Karpas-422 (cell line): Measurements from ENCODE around the gene REST. TPM values are rescaled to one million over a fixed set of nuclear protein-coding genes. Genes with fewer than 3 reads are reported as not detected.
"Not testable (repeated sequence)": the region's sequence is repeated elsewhere in the genome, so short reads cannot be mapped to it uniquely, and the experiment has no call there.

Experiments
- DNase-seq: peaks from one replicate; pipeline ENCODE4 v3.0.0-alpha.2; 2015
- H2AFZ ChIP-seq: fragments of 200-600 bp; sonication (generic); 2 replicates; pipeline ENCODE4 v1.6.1; 2014; ENCODE audit warnings: antibody characterized with exemption, low read length, mixed read lengths
- H3K27ac ChIP-seq: fragments of 200-600 bp; sonication (generic); 2 replicates; pipeline ENCODE4 v1.5.1; 2014; ENCODE audit warnings: mild to moderate bottlenecking, low read length, moderate library complexity
- H3K27me3 ChIP-seq: fragments of 200-600 bp; sonication (generic); 2 replicates; pipeline ENCODE4 v1.6.1; 2014; ENCODE audit warnings: low read length, mixed read lengths
- H3K36me3 ChIP-seq: fragments of 200-600 bp; sonication (generic); 2 replicates; pipeline ENCODE4 v1.6.1; 2014; ENCODE audit warnings: low read length, mixed read lengths; ENCODE audit not compliant: insufficient read depth
- H3K4me1 ChIP-seq: fragments of 200-600 bp; sonication (generic); 2 replicates; pipeline ENCODE4 v1.6.1; 2014; ENCODE audit warnings: mild to moderate bottlenecking, low read length, mixed read lengths
- H3K4me2 ChIP-seq: fragments of 200-600 bp; sonication (generic); 2 replicates; pipeline ENCODE4 v1.6.1; 2014; ENCODE audit warnings: low read length, low read depth, mild to moderate bottlenecking; ENCODE audit not compliant: poor library complexity, severe bottlenecking
- H3K4me3 ChIP-seq: fragments of 200-600 bp; sonication (generic); 2 replicates; pipeline ENCODE4 v1.5.1; 2014; ENCODE audit warnings: mild to moderate bottlenecking, antibody characterized with exemption, low read length, mixed read lengths
- H3K79me2 ChIP-seq: fragments of 200-600 bp; sonication (generic); 2 replicates; pipeline ENCODE4 v1.6.1; 2014; ENCODE audit warnings: mild to moderate bottlenecking, low read length, mixed read lengths
- H3K9ac ChIP-seq: fragments of 200-600 bp; sonication (generic); 2 replicates; pipeline ENCODE4 v1.6.0; 2014; ENCODE audit warnings: low read length
- H3K9me2 ChIP-seq: fragments of 200-600 bp; sonication (generic), shearing (Covaris generic); replicated peaks from 2 replicates; pipeline ENCODE4 v1.6.0; 2014; ENCODE audit warnings: mild to moderate bottlenecking, low read length, moderate library complexity; ENCODE audit not compliant: insufficient read depth
- H3K9me3 ChIP-seq: fragments of 300-700, 200-600 bp; sonication (generic); 2 replicates; pipeline ENCODE4 v1.6.1; 2014; ENCODE audit warnings: low read length, mixed read lengths
- H4K20me1 ChIP-seq: fragments of 200-600 bp; sonication (generic); 2 replicates; pipeline ENCODE4 v1.6.1; 2014; ENCODE audit warnings: mild to moderate bottlenecking, antibody characterized with exemption, low read length, low read depth; ENCODE audit not compliant: insufficient read depth
- total RNA-seq: library from RNA; depleted of rRNA; stranded (reverse); fragments of >200 nt; shearing (Covaris generic); gene quantifications from 2 replicates; pipeline ENCODE4 v1.2.3, GENCODE V29; 2014; ENCODE audit warnings: low replicate concordance

REST gene
- total RNA-seq, 1 experiment from 2014 or later = 52.0 TPM

DNA sequence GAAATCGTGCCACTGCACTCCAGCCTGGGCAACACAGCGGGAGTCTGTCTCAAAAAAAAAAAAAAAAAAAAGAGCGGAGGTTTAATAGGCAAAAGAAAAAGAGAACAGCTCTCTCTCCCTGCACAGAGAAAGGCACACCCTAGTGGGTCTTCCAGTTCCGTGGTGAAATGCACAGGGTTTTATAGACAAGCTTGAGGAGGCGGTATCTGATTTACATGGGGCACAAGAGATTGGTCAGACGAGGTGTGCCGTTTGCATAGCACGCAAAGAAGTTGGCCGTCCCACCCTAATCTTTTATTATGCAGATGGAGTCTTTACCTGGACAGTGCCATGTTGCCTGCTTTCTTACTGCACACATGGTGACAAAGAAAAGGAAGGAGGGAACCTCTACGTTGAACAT lies 33.5 kb upstream of the REST start:
- H3K9me2 ChIP-seq = no peaks in the 10 kb centered on the region
- H4K20me1 ChIP-seq = no peaks in the 10 kb centered on the region
- DNase-seq = no peak
- peaks cover 3% of the 10 kb centered on the region; the same call in 1 of the 2 replicates for H3K4me1 ChIP-seq
- 0 out of 2 replicates have a peak, but pooled peaks cover 3% of the 10 kb centered on the region for H3K27me3 ChIP-seq
- H3K9ac ChIP-seq = no peak overlapping the region
- no peaks in the 10 kb centered on the region for H3K36me3 ChIP-seq
- H3K27ac ChIP-seq = no peak overlapping the region
- H3K9me3 ChIP-seq = no peaks in the 10 kb centered on the region
- H3K4me3 ChIP-seq = no peak overlapping the region
- no peak overlapping the region for H3K4me2 ChIP-seq
- no peaks in the 10 kb centered on the region for H3K79me2 ChIP-seq
- no peak overlapping the region for H2AFZ ChIP-seq

GRCh38 chr4:56874923-56875322 lies 32.8 kb upstream of the REST start:
- Histone ChIP-seq H2AFZ (no peak overlapping the region), H3K9ac (no peak overlapping the region), H3K36me3 (no peaks in the 10 kb centered on the region), H3K9me2 (no peaks in the 10 kb centered on the region), H3K4me2 (no peak overlapping the region), H3K79me2 (no peaks in the 10 kb centered on the region), H4K20me1 (no peaks in the 10 kb centered on the region), H3K9me3 (no peaks in the 10 kb centered on the region), H3K27ac (no peak overlapping the region), H3K27me3 (0 out of 2 replicates have a peak, but pooled peaks cover 3% of the 10 kb centered on the region), H3K4me1 (peaks cover 3% of the 10 kb centered on the region; the same call in 1 of the 2 replicates), H3K4me3 (no peak overlapping the region)
- no peak for DNase-seq

DNA sequence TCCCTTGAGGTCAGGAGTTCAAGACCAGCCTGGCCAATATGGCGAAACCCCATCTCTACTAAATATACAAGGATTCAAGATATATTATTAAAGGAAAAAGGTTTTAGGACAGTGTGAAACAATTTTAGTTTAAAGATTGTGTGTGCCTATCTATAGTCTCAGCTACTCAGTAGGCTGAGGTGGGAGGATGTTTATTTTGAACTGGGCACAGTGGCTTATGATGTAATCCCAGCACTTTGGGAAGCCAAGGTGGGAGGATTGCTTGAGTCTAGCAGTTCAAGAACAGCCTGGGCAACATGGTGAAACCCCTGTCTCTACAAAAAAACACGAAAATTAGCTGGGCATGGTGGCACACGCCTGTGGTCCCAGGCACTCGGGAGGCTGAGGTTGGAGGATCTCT lies 31.4 kb upstream of the REST start:
- H3K27me3 ChIP-seq = 0 out of 2 replicates have a peak, but pooled peaks cover under 1% of the 10 kb centered on the region
- no peaks in the 10 kb centered on the region for H3K9me3 ChIP-seq
- H3K4me2 ChIP-seq = no peak overlapping the region
- H3K4me1 ChIP-seq = no peaks in the 10 kb centered on the region
- no peak overlapping the region for H3K9ac ChIP-seq
- no peak overlapping the region for H2AFZ ChIP-seq
- no peaks in the 10 kb centered on the region for H3K9me2 ChIP-seq
- no peak for DNase-seq
- H3K36me3 ChIP-seq = no peaks in the 10 kb centered on the region
- H3K4me3 ChIP-seq = no peak overlapping the region
- H4K20me1 ChIP-seq = no peaks in the 10 kb centered on the region
- no peak overlapping the region for H3K27ac ChIP-seq
- H3K79me2 ChIP-seq = no peaks in the 10 kb centered on the region

GRCh38 chr4:56879996-56880395 lies 27.7 kb upstream of the REST start:
- Histone ChIP-seq H2AFZ (no peak overlapping the region), H3K27ac (no peak overlapping the region), H4K20me1 (no peaks in the 10 kb centered on the region), H3K36me3 (no peaks in the 10 kb centered on the region), H3K27me3 (no peaks in the 10 kb centered on the region), H3K4me2 (no peak overlapping the region), H3K4me1 (no peaks in the 10 kb centered on the region), H3K9me2 (no peaks in the 10 kb centered on the region), H3K9ac (no peak overlapping the region), H3K9me3 (no peaks in the 10 kb centered on the region), H3K79me2 (no peaks in the 10 kb centered on the region), H3K4me3 (no peak overlapping the region)
- DNase-seq = no peak

GRCh38 chr4:56880572-56880971 lies 27.1 kb upstream of the REST start:
- H3K4me3 ChIP-seq = no peak overlapping the region
- H2AFZ ChIP-seq = no peak overlapping the region
- no peak for DNase-seq
- H3K27me3 ChIP-seq = no peaks in the 10 kb centered on the region
- H3K27ac ChIP-seq = no peak overlapping the region
- no peak overlapping the region for H3K4me2 ChIP-seq
- H4K20me1 ChIP-seq = no peaks in the 10 kb centered on the region
- no peaks in the 10 kb centered on the region for H3K9me3 ChIP-seq
- no peaks in the 10 kb centered on the region for H3K79me2 ChIP-seq
- H3K36me3 ChIP-seq = no peaks in the 10 kb centered on the region
- no peaks in the 10 kb centered on the region for H3K4me1 ChIP-seq
- no peaks in the 10 kb centered on the region for H3K9me2 ChIP-seq
- H3K9ac ChIP-seq = no peak overlapping the region

GRCh38 chr4:56884511-56884910 lies 23.2 kb upstream of the REST start:
- not testable (repeated sequence) for H3K4me3 ChIP-seq, H3K4me2 ChIP-seq, H3K36me3 ChIP-seq, H3K9ac ChIP-seq, H3K79me2 ChIP-seq, H3K9me3 ChIP-seq, DNase-seq, H4K20me1 ChIP-seq, H3K4me1 ChIP-seq, H3K27ac ChIP-seq, H2AFZ ChIP-seq, H3K9me2 ChIP-seq, H3K27me3 ChIP-seq

GRCh38 chr4:56892691-56893090 lies 15.0 kb upstream of the REST start:
- H3K27me3 ChIP-seq = no peaks in the 10 kb centered on the region
- H3K79me2 ChIP-seq = no peaks in the 10 kb centered on the region
- H2AFZ ChIP-seq = no peak overlapping the region
- H3K36me3 ChIP-seq = no peaks in the 10 kb centered on the region
- no peak overlapping the region for H3K9ac ChIP-seq
- no peaks in the 10 kb centered on the region for H4K20me1 ChIP-seq
- H3K9me3 ChIP-seq = no peaks in the 10 kb centered on the region
- no peak overlapping the region for H3K4me2 ChIP-seq
- no peak for DNase-seq
- no peak overlapping the region for H3K4me3 ChIP-seq
- no peaks in the 10 kb centered on the region for H3K9me2 ChIP-seq
- no peak overlapping the region for H3K27ac ChIP-seq
- H3K4me1 ChIP-seq = no peaks in the 10 kb centered on the region

DNA sequence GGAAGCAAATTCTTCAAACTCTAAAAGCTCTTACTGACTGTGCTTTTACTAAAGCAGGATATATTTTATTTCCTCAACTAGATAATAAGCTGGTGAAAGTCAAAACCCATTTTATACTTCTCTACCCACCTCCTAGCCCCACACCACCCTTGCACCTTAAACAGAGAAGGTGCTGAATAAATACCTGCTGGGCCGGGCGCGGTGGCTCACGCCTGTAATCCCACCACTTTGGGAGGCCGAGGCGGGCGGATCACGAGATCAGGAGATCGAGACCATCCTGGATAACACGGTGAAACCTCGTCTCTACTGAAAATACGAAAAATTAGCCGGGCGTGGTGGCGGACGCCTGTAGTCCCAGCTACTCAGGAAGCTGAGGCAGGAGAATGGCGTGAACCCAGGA lies 9.9 kb upstream of the REST start:
- H3K9me2 ChIP-seq, H3K4me2 ChIP-seq, H3K27me3 ChIP-seq, H3K79me2 ChIP-seq, H4K20me1 ChIP-seq, H3K27ac ChIP-seq, H3K9me3 ChIP-seq, H2AFZ ChIP-seq, H3K36me3 ChIP-seq, DNase-seq, H3K4me3 ChIP-seq, H3K4me1 ChIP-seq, H3K9ac ChIP-seq: not testable (repeated sequence)

GRCh38 chr4:56900186-56900585 lies 7.5 kb upstream of the REST start:
- not testable (repeated sequence) for H3K4me1 ChIP-seq, H3K27me3 ChIP-seq, H4K20me1 ChIP-seq, DNase-seq, H3K27ac ChIP-seq, H3K9me3 ChIP-seq, H2AFZ ChIP-seq, H3K36me3 ChIP-seq, H3K9me2 ChIP-seq, H3K79me2 ChIP-seq, H3K9ac ChIP-seq, H3K4me2 ChIP-seq, H3K4me3 ChIP-seq
